NB4 (cell line): ENCODE results near the gene CDYL.

Experiments used
- MYC ChIP-seq: IDR thresholded peaks from 2 replicates; pipeline ENCODE4 v1.6.1; 2011; ENCODE audit warnings: low read depth, low read length
- POLR2A ChIP-seq: IDR thresholded peaks from 2 replicates; pipeline ENCODE4 v1.6.1; 2011; ENCODE audit warnings: mild to moderate bottlenecking; ENCODE audit not compliant: insufficient read length; ENCODE audit errors: extremely low read depth
- TF ChIP-seq, protein P1 (sequence below): IDR thresholded peaks from 2 replicates; pipeline ENCODE4 v1.6.1; 2011; ENCODE audit warnings: low read depth, low read length
- TF ChIP-seq, protein P2 (sequence below): IDR thresholded peaks from one replicate; pipeline ENCODE4 v1.5.1; 2012; ENCODE audit warnings: low read depth, low read length

DNA sequence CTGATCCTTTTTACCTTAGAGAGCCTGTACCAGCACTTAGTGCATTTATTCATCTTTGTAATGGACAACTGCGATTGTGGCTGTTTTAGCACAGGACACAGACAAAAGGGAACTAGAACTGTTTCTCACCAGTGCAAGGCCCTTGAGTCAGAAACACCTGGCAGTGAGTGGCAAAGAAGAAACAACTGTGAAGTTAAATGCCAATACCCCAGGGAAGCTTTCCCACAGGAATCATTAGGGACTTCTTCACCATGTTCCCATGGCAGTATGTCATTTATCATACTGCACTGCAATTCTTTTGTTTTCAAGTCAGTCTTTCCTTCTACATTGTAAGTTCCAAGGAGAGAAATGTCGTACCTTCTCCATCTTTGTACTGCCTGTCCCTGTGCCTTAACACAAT lies 28.6 kb upstream of the CDYL start:
- TF ChIP-seq, protein P1, sequence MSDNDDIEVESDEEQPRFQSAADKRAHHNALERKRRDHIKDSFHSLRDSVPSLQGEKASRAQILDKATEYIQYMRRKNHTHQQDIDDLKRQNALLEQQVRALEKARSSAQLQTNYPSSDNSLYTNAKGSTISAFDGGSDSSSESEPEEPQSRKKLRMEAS, result no peak
- TF ChIP-seq, protein P2, sequence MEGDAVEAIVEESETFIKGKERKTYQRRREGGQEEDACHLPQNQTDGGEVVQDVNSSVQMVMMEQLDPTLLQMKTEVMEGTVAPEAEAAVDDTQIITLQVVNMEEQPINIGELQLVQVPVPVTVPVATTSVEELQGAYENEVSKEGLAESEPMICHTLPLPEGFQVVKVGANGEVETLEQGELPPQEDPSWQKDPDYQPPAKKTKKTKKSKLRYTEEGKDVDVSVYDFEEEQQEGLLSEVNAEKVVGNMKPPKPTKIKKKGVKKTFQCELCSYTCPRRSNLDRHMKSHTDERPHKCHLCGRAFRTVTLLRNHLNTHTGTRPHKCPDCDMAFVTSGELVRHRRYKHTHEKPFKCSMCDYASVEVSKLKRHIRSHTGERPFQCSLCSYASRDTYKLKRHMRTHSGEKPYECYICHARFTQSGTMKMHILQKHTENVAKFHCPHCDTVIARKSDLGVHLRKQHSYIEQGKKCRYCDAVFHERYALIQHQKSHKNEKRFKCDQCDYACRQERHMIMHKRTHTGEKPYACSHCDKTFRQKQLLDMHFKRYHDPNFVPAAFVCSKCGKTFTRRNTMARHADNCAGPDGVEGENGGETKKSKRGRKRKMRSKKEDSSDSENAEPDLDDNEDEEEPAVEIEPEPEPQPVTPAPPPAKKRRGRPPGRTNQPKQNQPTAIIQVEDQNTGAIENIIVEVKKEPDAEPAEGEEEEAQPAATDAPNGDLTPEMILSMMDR, result no peak
- TF ChIP-seq POLR2A (no peak), MYC (no peak)
